Measurements from ENCODE around the gene SFN. TPM values are rescaled to one million over a fixed set of nuclear protein-coding genes. Genes with fewer than 3 reads are reported as not detected.
"Not testable (repeated sequence)": the region's sequence is repeated elsewhere in the genome, so short reads cannot be mapped to it uniquely, and the experiment has no call there.

Gene SFN
- total RNA-seq, 1 experiment from 2014 or later: 245 TPM

GRCh38 chr1:26847826-26848225 is 15.1 kb upstream of the SFN start:
- CTCF ChIA-PET: interaction anchor here (1.8 to 2.7 kb wide), 3 partner anchors 13 to 39 kb away, joined by 5 to 14 read pairs (median 5); no protein-coding TSS in a partner anchor
- DNase-seq (ENCODE audit: low read depth, low spot score); intact Hi-C loops (cut with micrococcal nuclease); H3K79me2 ChIP-seq (ENCODE audit: insufficient read depth, low read length); BruUV-seq (replicated peaks); H3K9me3 ChIP-seq (ENCODE audit: control insufficient read depth in 1 of 2, insufficient read depth in 1 of 2, low read depth in 1 of 2, low read length in 2 of 2); H2AFZ ChIP-seq (ENCODE audit: low read depth, low read length, poor library complexity, severe bottlenecking); H3K9me2 ChIP-seq (ENCODE audit: insufficient read depth); RAD21 ChIA-PET (ENCODE audit: low non-redundant PET in 1 of 2, low total read pairs in 2 of 2, uncharacterized antibody in 2 of 2, unreplicated experiment in 2 of 2); H4K20me1 ChIP-seq (ENCODE audit: insufficient read depth); H3K27me3 ChIP-seq (ENCODE audit: insufficient read depth, low read length); ATAC-seq; H3K4me3 ChIP-seq (replicated peaks in 1 of 2; ENCODE audit: low read depth in 1 of 2, low read length in 2 of 2): not testable (repeated sequence)
- H3K36me3 ChIP-seq (ENCODE audit: control insufficient read depth in 1 of 2, insufficient read depth in 2 of 2, low read length in 2 of 2): peaks cover 11 to 26% of the 10 kb centered on the region in 2 experiments; a peak in 3 of 4 replicates
- H3K9ac ChIP-seq (ENCODE audit: low read length): peak overlapping the region; percentile 59
- peak overlapping the region; percentile 72; the same call in 1 of the 2 replicates for H3K27ac ChIP-seq (ENCODE audit: low read depth, low read length)
- peaks cover 24 to 42% of the 10 kb centered on the region in 2 experiments for H3K4me1 ChIP-seq (ENCODE audit: control insufficient read depth in 1 of 2, insufficient read depth in 2 of 2, low read length in 2 of 2)
- POLR2A ChIA-PET: interaction anchor here (3.0 kb wide), 1 partner anchor 17 kb away, joined by 29 read pairs; the partner anchor contains the start of gene SFN
- H3K4me2 ChIP-seq (ENCODE audit: low read length): peak overlapping the region; percentile 65; the same call in 1 of the 2 replicates

GRCh38 chr1:26848499-26848898 is 14.4 kb upstream of the SFN start:
- ChIA-PET POLR2A (interaction anchor here (1.6 to 3.0 kb wide), 2 partner anchors 16 to 17 kb away, joined by 3 to 29 read pairs; partner anchors contain the start of gene SFN), CTCF (interaction anchor here (0.9 to 2.7 kb wide), 7 partner anchors 10 to 48 kb away, joined by 3 to 14 read pairs (median 5); no protein-coding TSS in a partner anchor), RAD21 (ENCODE audit: low non-redundant PET in 1 of 2, low total read pairs in 2 of 2, uncharacterized antibody in 2 of 2, unreplicated experiment in 2 of 2) (interaction anchor here in 1 of 2 experiments (1.3 kb wide), 1 partner anchor 30 kb away, joined by 3 read pairs; no protein-coding TSS in a partner anchor)
- Histone ChIP-seq H3K4me1 (ENCODE audit: control insufficient read depth in 1 of 2, insufficient read depth in 2 of 2, low read length in 2 of 2) (peaks cover 28 to 49% of the 10 kb centered on the region in 2 experiments), H3K4me3 (replicated peaks in 1 of 2; ENCODE audit: low read depth in 1 of 2, low read length in 2 of 2) (no peak overlapping the region), H3K27me3 (ENCODE audit: insufficient read depth, low read length) (no peaks in the 10 kb centered on the region), H2AFZ (ENCODE audit: low read depth, low read length, poor library complexity, severe bottlenecking) (no peak overlapping the region), H3K9me2 (ENCODE audit: insufficient read depth) (no peaks in the 10 kb centered on the region), H4K20me1 (ENCODE audit: insufficient read depth) (no peaks in the 10 kb centered on the region), H3K27ac (ENCODE audit: low read depth, low read length) (peak overlapping the region; percentile 72), H3K4me2 (ENCODE audit: low read length) (peak overlapping the region; percentile 65), H3K79me2 (ENCODE audit: insufficient read depth, low read length) (peaks cover 4% of the 10 kb centered on the region; the same call in 1 of the 2 replicates), H3K36me3 (ENCODE audit: control insufficient read depth in 1 of 2, insufficient read depth in 2 of 2, low read length in 2 of 2) (peaks cover 9 to 29% of the 10 kb centered on the region in 2 experiments; a peak in 3 of 4 replicates), H3K9me3 (ENCODE audit: control insufficient read depth in 1 of 2, insufficient read depth in 1 of 2, low read depth in 1 of 2, low read length in 2 of 2) (no peaks in the 10 kb centered on the region), H3K9ac (ENCODE audit: low read length) (peak overlapping the region; percentile 59)
- intact Hi-C loops (cut with micrococcal nuclease): no loop called here
- no TSS peak for BruUV-seq (replicated peaks)
- no peak for DNase-seq (ENCODE audit: low read depth, low spot score)
- no peak for ATAC-seq
- TF ChIP-seq ZFX (IDR thresholded peaks at IDR 0.05) (no peak), CEBPB (IDR thresholded peaks at IDR 0.05; ENCODE audit: low read depth) (no peak), CTCF (IDR thresholded peaks at IDR 0.05 in 2 of 3, conservative IDR thresholded peaks at IDR 0.05 in 1 of 3; ENCODE audit: borderline replicate concordance in 1 of 3, insufficient read depth in 1 of 3, low read depth in 2 of 3, low read length in 2 of 3) (no peak), SP1 (IDR thresholded peaks at IDR 0.05; ENCODE audit: low read depth) (no peak), CBX3 (IDR thresholded peaks at IDR 0.05; ENCODE audit: low read depth) (no peak), POLR2A (IDR thresholded peaks at IDR 0.05; ENCODE audit: borderline replicate concordance, extremely low read depth, insufficient read depth, insufficient read length) (no peak), SRF (IDR thresholded peaks at IDR 0.05; ENCODE audit: low read depth) (no peak), TCF7L2 (IDR thresholded peaks at IDR 0.05; ENCODE audit: borderline replicate concordance, extremely low read depth, insufficient read depth, insufficient read length) (no peak), YY1 (IDR thresholded peaks at IDR 0.05; ENCODE audit: extremely low read depth, insufficient replicate concordance, low read depth, low read length) (no peak), REST (IDR thresholded peaks at IDR 0.05; ENCODE audit: low read depth) (no peak)
- TF ChIP-seq, protein P1, sequence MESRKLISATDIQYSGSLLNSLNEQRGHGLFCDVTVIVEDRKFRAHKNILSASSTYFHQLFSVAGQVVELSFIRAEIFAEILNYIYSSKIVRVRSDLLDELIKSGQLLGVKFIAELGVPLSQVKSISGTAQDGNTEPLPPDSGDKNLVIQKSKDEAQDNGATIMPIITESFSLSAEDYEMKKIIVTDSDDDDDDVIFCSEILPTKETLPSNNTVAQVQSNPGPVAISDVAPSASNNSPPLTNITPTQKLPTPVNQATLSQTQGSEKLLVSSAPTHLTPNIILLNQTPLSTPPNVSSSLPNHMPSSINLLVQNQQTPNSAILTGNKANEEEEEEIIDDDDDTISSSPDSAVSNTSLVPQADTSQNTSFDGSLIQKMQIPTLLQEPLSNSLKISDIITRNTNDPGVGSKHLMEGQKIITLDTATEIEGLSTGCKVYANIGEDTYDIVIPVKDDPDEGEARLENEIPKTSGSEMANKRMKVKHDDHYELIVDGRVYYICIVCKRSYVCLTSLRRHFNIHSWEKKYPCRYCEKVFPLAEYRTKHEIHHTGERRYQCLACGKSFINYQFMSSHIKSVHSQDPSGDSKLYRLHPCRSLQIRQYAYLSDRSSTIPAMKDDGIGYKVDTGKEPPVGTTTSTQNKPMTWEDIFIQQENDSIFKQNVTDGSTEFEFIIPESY (IDR thresholded peaks at IDR 0.05; ENCODE audit: extremely low read depth, insufficient replicate concordance, low read length): no peak
